Measurements from ENCODE around the gene ATG9B. TPM values are rescaled to one million over a fixed set of nuclear protein-coding genes. Genes with fewer than 3 reads are reported as not detected.

Gene ATG9B
- total and polyA plus RNA-seq, 2 of the 13 experiments (the other 11 are each of a cell fraction or from before 2014, with no cell fraction given) = 0.24 TPM; not detected in 1

DNA sequence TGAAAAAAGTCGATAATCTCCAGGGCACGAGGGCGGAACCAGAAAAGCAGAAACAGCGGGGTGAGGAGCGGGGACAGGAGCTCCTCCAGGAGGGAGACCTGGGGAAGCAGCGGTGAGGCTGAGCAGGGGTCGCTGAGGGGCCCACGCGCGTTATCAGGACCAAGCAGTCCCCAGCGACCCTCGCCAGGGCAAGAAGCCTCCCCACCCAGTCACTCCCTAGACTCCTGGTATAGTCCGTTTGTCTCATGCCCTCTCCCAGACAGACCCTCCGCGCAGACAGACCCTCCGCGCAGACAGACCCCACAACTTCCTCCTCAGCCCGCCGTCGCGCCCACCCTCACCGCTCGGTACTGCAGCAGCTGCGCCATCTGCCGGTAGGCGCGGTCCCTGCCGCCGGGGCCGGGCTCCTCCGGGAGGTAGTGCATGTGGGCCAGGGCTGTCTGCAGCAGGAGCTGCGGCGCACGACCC, 6.3 kb downstream of the ATG9B start (continued):
- TF ChIP-seq, protein P1, sequence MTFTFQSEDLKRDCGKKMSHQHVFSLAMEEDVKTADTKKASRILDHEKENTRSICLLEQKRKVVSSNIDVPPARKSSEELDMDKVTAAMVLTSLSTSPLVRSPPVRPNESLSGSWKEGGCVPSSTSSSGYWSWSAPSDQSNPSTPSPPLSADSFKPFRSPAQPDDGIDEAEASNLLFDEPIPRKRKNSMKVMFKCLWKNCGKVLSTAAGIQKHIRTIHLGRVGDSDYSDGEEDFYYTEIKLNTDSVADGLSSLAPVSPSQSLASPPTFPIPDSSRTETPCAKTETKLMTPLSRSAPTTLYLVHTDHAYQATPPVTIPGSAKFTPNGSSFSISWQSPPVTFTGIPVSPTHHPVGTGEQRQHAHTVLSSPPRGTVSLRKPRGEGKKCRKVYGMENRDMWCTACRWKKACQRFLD (CRISPR knock-in tag; IDR thresholded peaks at IDR 0.05; ENCODE audit: borderline replicate concordance) = no peak
- TF ChIP-seq ZMYM2 (CRISPR knock-in tag; IDR thresholded peaks at IDR 0.05) = no peak
- TF ChIP-seq SMARCE1 (IDR thresholded peaks at IDR 0.05; ENCODE audit: borderline replicate concordance) = no peak
- TF ChIP-seq, protein P2, sequence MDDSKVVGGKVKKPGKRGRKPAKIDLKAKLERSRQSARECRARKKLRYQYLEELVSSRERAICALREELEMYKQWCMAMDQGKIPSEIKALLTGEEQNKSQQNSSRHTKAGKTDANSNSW (CRISPR knock-in tag; IDR thresholded peaks at IDR 0.05; ENCODE audit: borderline replicate concordance) = no peak
- no peak for TF ChIP-seq NONO (IDR thresholded peaks at IDR 0.05)
- TF ChIP-seq NONO (CRISPR knock-in tag; conservative IDR thresholded peaks at IDR 0.05) = peak; percentile 51; the same call in 1 of the 2 replicates
- TF ChIP-seq SCMH1 (CRISPR knock-in tag; IDR thresholded peaks at IDR 0.05; ENCODE audit: borderline replicate concordance) = no peak
- no peak for TF ChIP-seq SRSF1 (optimal IDR thresholded peaks at IDR 0.05; ENCODE audit: low read depth, low read length)
- TF ChIP-seq TBX3 (IDR thresholded peaks at IDR 0.05; ENCODE audit: borderline replicate concordance) = no peak
- TF ChIP-seq, protein P3, sequence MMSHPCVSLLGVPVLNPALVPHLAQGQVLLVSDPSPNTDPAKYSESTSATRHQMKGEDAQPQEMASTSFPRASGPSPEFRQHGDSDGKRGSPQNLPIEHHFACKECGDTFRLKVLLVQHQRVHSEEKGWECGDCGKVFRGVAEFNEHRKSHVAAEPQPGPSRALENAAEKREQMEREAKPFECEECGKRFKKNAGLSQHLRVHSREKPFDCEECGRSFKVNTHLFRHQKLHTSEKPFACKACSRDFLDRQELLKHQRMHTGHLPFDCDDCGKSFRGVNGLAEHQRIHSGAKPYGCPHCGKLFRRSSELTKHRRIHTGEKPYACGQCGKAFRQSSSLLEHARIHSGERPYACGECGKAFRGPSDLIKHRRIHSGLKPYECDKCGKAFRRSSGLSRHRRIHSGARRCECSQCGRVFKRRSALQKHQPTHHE (CRISPR knock-in tag; IDR thresholded peaks at IDR 0.05; ENCODE audit: borderline replicate concordance) = no peak
- no peak for TF ChIP-seq CCDC6 (CRISPR knock-in tag; IDR thresholded peaks at IDR 0.05)
- TF ChIP-seq, protein P4, sequence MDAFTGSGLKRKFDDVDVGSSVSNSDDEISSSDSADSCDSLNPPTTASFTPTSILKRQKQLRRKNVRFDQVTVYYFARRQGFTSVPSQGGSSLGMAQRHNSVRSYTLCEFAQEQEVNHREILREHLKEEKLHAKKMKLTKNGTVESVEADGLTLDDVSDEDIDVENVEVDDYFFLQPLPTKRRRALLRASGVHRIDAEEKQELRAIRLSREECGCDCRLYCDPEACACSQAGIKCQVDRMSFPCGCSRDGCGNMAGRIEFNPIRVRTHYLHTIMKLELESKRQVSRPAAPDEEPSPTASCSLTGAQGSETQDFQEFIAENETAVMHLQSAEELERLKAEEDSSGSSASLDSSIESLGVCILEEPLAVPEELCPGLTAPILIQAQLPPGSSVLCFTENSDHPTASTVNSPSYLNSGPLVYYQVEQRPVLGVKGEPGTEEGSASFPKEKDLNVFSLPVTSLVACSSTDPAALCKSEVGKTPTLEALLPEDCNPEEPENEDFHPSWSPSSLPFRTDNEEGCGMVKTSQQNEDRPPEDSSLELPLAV (CRISPR knock-in tag; conservative IDR thresholded peaks at IDR 0.05; ENCODE audit: low read depth) = no peak
- TF ChIP-seq ZSCAN25 (CRISPR knock-in tag; IDR thresholded peaks at IDR 0.05) = no peak
- TF ChIP-seq ESRRA (CRISPR knock-in tag; IDR thresholded peaks at IDR 0.05; ENCODE audit: low read depth) = no peak
- TF ChIP-seq, protein P5, sequence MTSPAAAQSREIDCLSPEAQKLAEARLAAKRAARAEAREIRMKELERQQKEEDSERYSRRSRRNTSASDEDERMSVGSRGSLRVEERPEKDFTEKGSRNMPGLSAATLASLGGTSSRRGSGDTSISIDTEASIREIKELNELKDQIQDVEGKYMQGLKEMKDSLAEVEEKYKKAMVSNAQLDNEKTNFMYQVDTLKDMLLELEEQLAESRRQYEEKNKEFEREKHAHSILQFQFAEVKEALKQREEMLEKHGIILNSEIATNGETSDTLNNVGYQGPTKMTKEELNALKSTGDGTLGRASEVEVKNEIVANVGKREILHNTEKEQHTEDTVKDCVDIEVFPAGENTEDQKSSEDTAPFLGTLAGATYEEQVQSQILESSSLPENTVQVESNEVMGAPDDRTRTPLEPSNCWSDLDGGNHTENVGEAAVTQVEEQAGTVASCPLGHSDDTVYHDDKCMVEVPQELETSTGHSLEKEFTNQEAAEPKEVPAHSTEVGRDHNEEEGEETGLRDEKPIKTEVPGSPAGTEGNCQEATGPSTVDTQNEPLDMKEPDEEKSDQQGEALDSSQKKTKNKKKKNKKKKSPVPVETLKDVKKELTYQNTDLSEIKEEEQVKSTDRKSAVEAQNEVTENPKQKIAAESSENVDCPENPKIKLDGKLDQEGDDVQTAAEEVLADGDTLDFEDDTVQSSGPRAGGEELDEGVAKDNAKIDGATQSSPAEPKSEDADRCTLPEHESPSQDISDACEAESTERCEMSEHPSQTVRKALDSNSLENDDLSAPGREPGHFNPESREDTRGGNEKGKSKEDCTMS (CRISPR knock-in tag; conservative IDR thresholded peaks at IDR 0.05) = no peak
- peak; percentile 94 for TF ChIP-seq ZBTB7A (CRISPR knock-in tag; IDR thresholded peaks at IDR 0.05)
- TF ChIP-seq, protein P6, sequence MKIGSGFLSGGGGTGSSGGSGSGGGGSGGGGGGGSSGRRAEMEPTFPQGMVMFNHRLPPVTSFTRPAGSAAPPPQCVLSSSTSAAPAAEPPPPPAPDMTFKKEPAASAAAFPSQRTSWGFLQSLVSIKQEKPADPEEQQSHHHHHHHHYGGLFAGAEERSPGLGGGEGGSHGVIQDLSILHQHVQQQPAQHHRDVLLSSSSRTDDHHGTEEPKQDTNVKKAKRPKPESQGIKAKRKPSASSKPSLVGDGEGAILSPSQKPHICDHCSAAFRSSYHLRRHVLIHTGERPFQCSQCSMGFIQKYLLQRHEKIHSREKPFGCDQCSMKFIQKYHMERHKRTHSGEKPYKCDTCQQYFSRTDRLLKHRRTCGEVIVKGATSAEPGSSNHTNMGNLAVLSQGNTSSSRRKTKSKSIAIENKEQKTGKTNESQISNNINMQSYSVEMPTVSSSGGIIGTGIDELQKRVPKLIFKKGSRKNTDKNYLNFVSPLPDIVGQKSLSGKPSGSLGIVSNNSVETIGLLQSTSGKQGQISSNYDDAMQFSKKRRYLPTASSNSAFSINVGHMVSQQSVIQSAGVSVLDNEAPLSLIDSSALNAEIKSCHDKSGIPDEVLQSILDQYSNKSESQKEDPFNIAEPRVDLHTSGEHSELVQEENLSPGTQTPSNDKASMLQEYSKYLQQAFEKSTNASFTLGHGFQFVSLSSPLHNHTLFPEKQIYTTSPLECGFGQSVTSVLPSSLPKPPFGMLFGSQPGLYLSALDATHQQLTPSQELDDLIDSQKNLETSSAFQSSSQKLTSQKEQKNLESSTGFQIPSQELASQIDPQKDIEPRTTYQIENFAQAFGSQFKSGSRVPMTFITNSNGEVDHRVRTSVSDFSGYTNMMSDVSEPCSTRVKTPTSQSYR (CRISPR knock-in tag; IDR thresholded peaks at IDR 0.05; ENCODE audit: borderline replicate concordance) = 0 out of 2 replicates have a peak, but pooled peaks have one; percentile 42
- no peak for TF ChIP-seq SOX5 (CRISPR knock-in tag; IDR thresholded peaks at IDR 0.05; ENCODE audit: borderline replicate concordance)
- TF ChIP-seq ZBTB21 (CRISPR knock-in tag; IDR thresholded peaks at IDR 0.05) = no peak
- TF ChIP-seq ZIK1 (CRISPR knock-in tag; IDR thresholded peaks at IDR 0.05; ENCODE audit: borderline replicate concordance, low read depth) = no peak
